Putamen (tissue), 1 donor: ENCODE data around the gene DCTN1.
"Not testable (repeated sequence)": the region's sequence is repeated elsewhere in the genome, so short reads cannot be mapped to it uniquely, and the experiment has no call there.

Experiments used
- DNase-seq: peaks from one replicate; pipeline ENCODE4 v3.0.0-alpha.2; 2016; ENCODE audit warnings: low spot score

The DCTN1 gene

GRCh38 chr2:74379851-74380789 is at the start of gene DCTN1:
Gene DCTN1, minus strand, starts transcription at chr2:74380311. Its CDS starts 274 bp downstream, at chr2:74380037.
- DNase-seq, result peak; percentile 83

GRCh38 chr2:74428675-74429074 is 48.6 kb upstream of the DCTN1 start:
- no peak for DNase-seq

- no peak for DNase-seq
Measured at GRCh38 chr2:74427551-74427950, 47.4 kb upstream of the DCTN1 start.

- no peak for DNase-seq
Measured at GRCh38 chr2:74426181-74426758, 46.2 kb upstream of the DCTN1 start.

GRCh38 chr2:74425523-74425922 is 45.4 kb upstream of the DCTN1 start:
- no peak for DNase-seq

GRCh38 chr2:74424995-74425406 is 44.9 kb upstream of the DCTN1 start:
- DNase-seq, result no peak

- no peak for DNase-seq
Measured at GRCh38 chr2:74424139-74424992, 44.3 kb upstream of the DCTN1 start.

- no peak for DNase-seq
Measured at GRCh38 chr2:74423231-74424095, 43.4 kb upstream of the DCTN1 start.

- DNase-seq, result peak; percentile 85
Measured at GRCh38 chr2:74421221-74421870, 41.2 kb upstream of the DCTN1 start, which contains the start of the genes C2orf81 and WDR54. Gene C2orf81, minus strand, starts transcription at chr2:74421619. Its CDS starts 59 bp downstream, at chr2:74421560. Gene WDR54, plus strand, starts transcription at chr2:74421730. Its CDS starts 424 bp downstream, at chr2:74422154.

- not testable (repeated sequence) for DNase-seq
Measured at GRCh38 chr2:74420443-74421103, 40.5 kb upstream of the DCTN1 start.

- no peak for DNase-seq
Measured at GRCh38 chr2:74420006-74420405, 39.9 kb upstream of the DCTN1 start.

- no peak for DNase-seq
Measured at GRCh38 chr2:74419345-74419744, 39.2 kb upstream of the DCTN1 start.

GRCh38 chr2:74418312-74418711 is 38.2 kb upstream of the DCTN1 start:
- DNase-seq, result no peak

GRCh38 chr2:74417763-74418162 is 37.7 kb upstream of the DCTN1 start:
- DNase-seq, result no peak

- DNase-seq, result no peak
Measured at GRCh38 chr2:74417197-74417596, 37.1 kb upstream of the DCTN1 start.

- no peak for DNase-seq
Measured at GRCh38 chr2:74416778-74417177, 36.7 kb upstream of the DCTN1 start.

GRCh38 chr2:74415762-74416395 is 35.8 kb upstream of the DCTN1 start:
- DNase-seq, result no peak

GRCh38 chr2:74414881-74415761 is 35.0 kb upstream of the DCTN1 start:
- no peak for DNase-seq

GRCh38 chr2:74414441-74414840 is 34.3 kb upstream of the DCTN1 start:
- DNase-seq, result no peak
